WERI-Rb-1 (cell line): Measurements from ENCODE around the gene PIP5K1C.

Source experiments
- DNase-seq: peaks from one replicate; pipeline ENCODE4 v3.0.0-alpha.2; 2020
- H3K27ac ChIP-seq: fragments of 250-450 bp; sonication (Bioruptor Pico); 2 replicates; pipeline ENCODE4 v1.5.1; 2020; ENCODE audit warnings: mild to moderate bottlenecking, moderate library complexity
- H3K27me3 ChIP-seq: fragments of 250-450 bp; sonication (Bioruptor Pico); 2 replicates; pipeline ENCODE4 v1.5.1; 2021; ENCODE audit warnings: mild to moderate bottlenecking, low read depth, moderate library complexity; ENCODE audit not compliant: insufficient read depth, severe bottlenecking
- H3K36me3 ChIP-seq: fragments of 250-450 bp; sonication (Bioruptor Pico); 2 replicates; pipeline ENCODE4 v1.5.1; 2020; ENCODE audit warnings: mild to moderate bottlenecking, moderate library complexity
- H3K4me3 ChIP-seq: 2 replicates; pipeline ENCODE4 v1.5.1; 2011; ENCODE audit warnings: low read depth, mild to moderate bottlenecking, control low read depth, low read length
- H3K9me3 ChIP-seq: fragments of 250-450 bp; sonication (Bioruptor Pico); 2 replicates; pipeline ENCODE4 v1.5.1; 2021; ENCODE audit warnings: mild to moderate bottlenecking, moderate library complexity; ENCODE audit not compliant: severe bottlenecking
- TF ChIP-seq, protein P1 (sequence below): IDR thresholded peaks from 2 replicates; pipeline ENCODE4 v1.5.1; 2011; ENCODE audit warnings: low read depth, mild to moderate bottlenecking, control low read depth, inconsistent platforms, low read length

The PIP5K1C gene

DNA sequence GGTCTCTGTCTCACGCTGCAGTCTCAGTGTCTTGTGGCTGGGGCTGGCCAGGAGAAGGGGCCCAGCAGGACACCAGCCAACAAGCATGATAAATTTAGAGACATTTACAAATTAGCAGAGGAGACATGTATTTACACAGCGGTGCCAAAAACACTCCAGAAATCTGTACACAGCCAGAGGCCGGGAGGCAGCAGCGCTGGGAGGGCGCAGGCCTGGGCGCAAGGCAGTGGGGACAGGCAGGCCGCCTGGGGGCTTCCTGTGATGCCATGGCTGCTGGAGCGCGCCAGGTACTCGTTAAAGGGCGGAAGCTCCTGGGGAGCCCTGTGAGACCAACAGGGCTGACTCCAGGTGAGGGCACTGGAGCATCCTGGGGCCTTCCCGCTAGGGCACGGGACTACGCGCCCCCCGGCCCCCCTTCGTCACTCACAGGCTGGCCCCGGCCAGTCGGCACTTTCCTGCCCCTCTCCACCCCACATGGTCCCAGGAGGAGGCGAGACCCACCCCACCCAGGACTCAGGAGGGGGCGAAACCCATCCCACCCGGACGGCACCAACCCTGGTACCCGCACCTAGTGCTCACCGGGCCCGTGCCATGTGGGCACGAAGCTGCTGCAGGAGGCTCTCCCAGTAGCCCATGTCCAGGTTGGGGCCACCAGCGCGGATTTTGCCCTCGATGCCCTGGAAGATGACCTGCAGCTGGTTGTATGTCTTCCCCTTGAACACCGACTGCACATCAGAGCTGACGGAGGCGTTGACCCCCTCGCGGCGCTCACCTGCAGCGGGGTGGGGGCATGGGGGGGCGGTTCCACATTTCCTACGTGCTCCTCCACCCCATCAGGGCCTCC, 86.2 kb downstream of the PIP5K1C start:
- Histone ChIP-seq H3K27ac (no peak overlapping the region), H3K9me3 (no peaks in the 10 kb centered on the region), H3K4me3 (no peak overlapping the region), H3K27me3 (no peaks in the 10 kb centered on the region), H3K36me3 (peaks cover 29% of the 10 kb centered on the region)
- TF ChIP-seq, protein P1, sequence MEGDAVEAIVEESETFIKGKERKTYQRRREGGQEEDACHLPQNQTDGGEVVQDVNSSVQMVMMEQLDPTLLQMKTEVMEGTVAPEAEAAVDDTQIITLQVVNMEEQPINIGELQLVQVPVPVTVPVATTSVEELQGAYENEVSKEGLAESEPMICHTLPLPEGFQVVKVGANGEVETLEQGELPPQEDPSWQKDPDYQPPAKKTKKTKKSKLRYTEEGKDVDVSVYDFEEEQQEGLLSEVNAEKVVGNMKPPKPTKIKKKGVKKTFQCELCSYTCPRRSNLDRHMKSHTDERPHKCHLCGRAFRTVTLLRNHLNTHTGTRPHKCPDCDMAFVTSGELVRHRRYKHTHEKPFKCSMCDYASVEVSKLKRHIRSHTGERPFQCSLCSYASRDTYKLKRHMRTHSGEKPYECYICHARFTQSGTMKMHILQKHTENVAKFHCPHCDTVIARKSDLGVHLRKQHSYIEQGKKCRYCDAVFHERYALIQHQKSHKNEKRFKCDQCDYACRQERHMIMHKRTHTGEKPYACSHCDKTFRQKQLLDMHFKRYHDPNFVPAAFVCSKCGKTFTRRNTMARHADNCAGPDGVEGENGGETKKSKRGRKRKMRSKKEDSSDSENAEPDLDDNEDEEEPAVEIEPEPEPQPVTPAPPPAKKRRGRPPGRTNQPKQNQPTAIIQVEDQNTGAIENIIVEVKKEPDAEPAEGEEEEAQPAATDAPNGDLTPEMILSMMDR, result no peak
- DNase-seq, result no peak

DNA sequence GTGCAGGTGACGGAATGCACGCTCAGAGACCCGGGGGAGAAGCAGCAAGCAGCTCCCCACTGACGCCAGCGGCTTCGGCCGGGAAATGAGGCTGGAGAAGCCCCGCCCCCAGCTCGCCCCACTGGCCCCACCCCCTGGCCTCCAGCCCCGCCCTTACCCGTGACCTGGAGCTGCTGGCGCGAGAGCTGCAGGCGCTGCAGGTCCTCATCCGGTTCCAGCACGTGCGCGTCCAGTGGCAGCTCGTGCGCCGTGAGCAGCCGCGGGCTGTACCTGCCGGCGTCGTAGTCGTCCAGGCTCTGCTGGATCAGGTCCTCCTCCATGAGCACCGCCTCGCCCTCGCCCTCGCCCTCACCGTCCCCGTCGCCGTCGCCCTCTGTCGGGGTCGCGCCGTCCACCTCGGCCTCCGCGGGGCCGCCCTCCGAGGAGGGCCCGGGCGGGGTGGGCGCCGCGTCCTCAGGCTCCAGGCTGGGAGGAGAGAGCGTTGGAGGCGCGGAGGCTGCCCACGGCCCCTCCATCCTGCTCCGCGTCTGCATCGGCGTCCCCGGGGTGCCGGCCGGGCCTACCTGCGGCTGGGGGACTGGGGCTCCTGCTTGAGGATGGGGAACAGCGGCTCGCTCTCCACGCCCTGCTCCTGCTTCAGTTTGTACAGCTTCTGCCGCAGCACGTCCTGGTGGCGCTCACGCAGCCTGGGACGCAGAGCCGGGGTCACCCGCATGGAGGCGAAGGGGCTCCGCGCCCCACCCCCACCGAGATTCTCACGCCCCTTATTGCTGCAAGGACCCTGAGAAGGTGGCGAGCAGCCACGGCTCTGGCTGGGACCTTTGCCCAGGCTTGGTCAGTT, 87.1 kb downstream of the PIP5K1C start:
- Histone ChIP-seq H3K9me3 (no peaks in the 10 kb centered on the region), H3K36me3 (peaks cover 29% of the 10 kb centered on the region), H3K27me3 (no peaks in the 10 kb centered on the region), H3K27ac (no peak overlapping the region), H3K4me3 (no peak overlapping the region)
- DNase-seq, result no peak
- TF ChIP-seq, protein P1, result no peak

DNA sequence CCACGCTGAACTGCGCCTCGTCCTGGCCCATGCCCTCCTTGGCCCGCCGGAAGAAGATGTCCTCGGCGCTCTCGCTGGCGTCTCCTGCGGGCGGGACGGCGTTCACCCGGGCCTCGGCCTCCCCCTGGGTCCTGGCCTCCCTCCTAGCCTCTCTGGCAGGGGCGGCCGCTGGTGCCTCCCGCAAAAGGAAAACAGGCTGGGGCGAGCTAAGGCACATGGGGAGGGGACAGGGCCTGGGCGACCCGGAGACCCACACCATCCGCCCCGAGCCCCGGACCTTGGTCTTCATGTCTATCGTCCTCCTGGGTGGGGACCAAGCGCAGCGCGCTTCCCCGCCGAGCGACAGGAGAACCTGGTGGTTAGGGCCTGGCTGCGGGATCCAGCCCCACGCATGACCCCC, 87.9 kb downstream of the PIP5K1C start:
- TF ChIP-seq, protein P1, result no peak
- no peak for DNase-seq
- no peak overlapping the region for H3K27ac ChIP-seq
- no peaks in the 10 kb centered on the region for H3K9me3 ChIP-seq
- peaks cover 26% of the 10 kb centered on the region for H3K36me3 ChIP-seq
- H3K27me3 ChIP-seq, result no peaks in the 10 kb centered on the region
- H3K4me3 ChIP-seq, result no peak overlapping the region

DNA sequence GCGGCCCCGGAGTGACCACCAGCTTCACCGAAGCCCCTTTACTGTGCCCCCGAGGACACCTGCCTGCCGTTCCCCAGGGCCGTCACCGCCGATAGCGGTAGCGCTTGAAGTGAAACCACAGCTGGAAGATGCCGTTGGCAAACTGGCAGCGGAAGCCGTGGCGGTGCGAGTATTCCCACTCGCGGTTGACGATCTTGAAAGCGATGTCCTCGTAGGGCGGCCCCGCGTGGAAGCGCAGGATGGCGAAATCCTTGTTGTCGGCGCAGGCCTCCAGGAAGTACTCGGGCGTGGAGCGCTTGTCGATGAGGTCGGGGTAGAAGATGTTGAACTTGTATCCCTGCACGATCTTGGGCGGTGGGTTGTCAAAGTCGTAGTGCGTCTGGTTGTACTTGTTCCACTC, 88.4 kb downstream of the PIP5K1C start:
- TF ChIP-seq, protein P1, result no peak
- H3K36me3 ChIP-seq, result peaks cover 23% of the 10 kb centered on the region
- H3K4me3 ChIP-seq, result no peak overlapping the region
- H3K27me3 ChIP-seq, result no peaks in the 10 kb centered on the region
- H3K9me3 ChIP-seq, result no peaks in the 10 kb centered on the region
- DNase-seq, result no peak
- H3K27ac ChIP-seq, result no peak overlapping the region

DNA sequence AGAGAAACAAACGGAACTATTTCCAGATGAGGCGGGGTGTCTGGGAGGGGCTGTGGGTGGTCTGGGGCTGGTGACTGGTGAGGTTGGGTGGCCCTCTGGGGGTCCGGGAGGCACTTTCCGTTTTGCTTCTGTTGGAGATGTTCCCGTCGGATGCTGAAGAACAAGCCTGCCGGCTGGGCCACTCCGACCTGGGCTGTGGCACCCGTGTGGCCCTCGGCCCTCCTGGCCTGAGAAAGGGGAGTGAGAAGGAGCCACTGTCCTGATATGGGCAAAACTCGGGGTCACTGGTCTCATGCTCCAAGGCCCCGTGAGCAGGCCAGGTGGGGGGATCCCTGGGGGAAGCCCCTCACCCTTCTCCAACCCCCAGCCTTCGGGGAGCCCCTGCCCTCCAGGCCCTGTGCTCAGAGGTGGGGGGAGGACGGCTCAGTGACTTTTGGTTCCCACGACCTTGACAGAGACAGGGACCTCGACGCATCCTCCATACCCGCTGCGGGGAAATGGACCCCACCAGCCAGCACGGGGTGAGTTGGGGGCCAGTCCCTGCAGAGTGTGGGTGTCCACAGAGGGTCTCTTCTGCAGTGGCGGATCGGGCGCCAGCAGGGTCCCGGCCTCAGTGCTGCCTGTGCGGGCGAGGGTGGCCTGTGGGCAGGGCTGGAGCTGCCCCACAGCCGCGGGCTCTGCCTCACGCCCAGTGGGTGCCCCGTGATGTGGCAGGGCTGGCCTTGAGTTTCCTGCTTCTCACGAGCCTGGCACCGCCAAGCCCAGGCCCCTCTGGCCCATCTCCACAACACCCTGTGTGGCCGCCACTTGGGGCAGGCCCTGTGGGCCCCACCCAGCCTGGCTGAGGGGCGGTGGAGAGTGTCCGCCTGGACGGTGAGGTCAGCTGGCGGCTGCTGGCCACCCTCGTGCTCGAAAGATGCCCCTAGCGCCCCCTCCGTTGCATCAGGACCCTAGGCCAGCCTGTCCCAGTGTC, 89.2 kb downstream of the PIP5K1C start:
- no peaks in the 10 kb centered on the region for H3K27me3 ChIP-seq
- no peak overlapping the region for H3K27ac ChIP-seq
- no peaks in the 10 kb centered on the region for H3K9me3 ChIP-seq
- no peak overlapping the region for H3K4me3 ChIP-seq
- TF ChIP-seq, protein P1, result no peak
- no peak for DNase-seq
- peaks cover 20% of the 10 kb centered on the region for H3K36me3 ChIP-seq
